NCI-H128 (cell line): ENCODE results near the gene WNT5B.

Experiments used
- DNase-seq: peaks from one replicate; lab custom pipeline; 2025; ENCODE audit not compliant: unreplicated experiment; lab: John Stamatoyannopoulos, UW

WNT5B gene

DNA sequence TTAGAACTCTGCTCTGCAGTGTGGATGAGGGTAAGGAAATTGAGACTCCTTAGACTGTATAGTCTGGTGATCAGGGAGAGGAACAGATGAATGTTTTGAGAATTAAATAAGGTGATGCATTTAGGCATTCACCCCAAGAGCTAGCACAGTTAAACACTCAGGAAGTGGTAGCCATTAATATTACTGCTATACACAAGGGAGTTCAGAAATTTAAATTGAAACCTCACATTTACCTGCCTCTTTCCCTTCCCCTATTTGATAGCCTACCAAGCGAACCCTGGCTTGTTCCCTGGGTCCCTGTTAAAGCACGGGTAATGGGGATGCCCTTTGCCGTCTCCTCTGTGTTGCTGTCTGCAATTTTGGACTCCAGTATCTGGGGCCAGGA is 18.2 kb downstream of the WNT5B start:
- no peak for DNase-seq

DNA sequence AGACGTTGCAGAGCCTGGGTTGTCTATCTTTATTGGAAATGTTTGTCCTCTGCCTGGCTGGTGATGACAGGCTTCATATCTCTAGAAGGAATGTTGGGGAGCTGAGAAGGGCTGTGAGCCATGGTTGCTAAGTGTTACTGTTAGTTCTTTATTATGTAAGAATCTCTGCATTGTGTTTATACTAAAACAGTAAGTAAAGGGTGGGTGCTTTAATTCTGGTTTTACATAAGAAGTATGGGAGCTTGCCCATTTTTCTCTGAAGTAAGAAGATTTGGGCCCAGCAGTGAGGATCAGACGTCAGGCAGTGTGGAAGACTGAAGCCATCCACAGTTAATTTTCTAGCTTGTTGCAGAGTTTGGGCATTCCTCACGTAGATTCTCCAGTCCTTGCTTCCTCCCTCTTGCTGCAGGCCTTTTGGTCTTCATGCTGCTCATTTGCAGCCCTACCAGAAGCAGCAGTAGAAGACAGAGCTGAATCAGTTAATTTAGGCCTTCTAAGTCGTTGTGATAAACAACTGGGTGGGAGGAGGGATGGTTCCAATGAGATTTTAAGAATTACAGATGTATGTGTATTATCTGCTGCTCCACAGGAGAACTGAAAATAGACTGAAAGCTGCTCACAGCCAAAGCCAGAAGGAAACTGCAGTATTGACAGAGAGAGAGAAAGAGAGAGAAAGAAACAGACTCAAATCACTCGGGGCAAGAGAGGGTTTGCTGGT is 21.4 kb downstream of the WNT5B start:
- no peak for DNase-seq

DNA sequence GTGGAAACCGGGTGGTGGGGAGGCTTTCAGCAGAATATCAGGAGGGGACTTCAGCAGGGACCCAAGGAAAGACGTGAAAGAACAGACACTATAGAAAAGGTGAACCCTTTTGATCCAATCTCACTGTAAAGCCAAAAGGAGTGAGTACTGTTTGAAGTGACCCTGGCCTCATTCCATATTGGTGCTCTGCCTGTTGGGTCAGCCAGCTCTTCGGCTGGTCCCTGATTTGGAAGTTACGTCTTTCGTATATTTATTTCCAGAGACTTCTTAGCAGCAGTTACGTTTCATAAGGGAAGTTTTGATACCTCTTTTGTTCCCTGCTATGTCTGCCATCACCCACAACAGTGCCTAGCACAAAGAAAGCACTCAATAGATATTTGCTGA is 21.9 kb downstream of the WNT5B start:
- no peak for DNase-seq

DNA sequence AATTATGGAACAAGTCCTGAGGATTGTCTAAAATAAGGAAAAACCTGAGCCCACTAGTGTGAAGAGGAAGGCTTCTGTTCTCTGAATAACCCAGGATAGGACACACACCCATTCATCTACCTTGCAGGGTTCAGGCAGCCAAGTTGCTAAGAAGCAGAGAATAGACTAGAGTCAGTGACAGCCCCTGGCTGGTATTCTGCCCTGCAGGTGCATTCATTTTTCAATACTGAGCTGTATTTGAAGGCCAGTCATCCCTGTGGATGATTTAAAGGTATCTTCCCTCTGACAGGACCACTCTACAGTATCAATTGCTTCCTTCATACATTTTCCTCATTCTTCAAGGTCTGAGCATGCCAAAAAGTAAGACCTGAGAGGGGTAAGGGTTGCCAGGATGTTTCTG is 22.9 kb downstream of the WNT5B start:
- no peak for DNase-seq

DNA sequence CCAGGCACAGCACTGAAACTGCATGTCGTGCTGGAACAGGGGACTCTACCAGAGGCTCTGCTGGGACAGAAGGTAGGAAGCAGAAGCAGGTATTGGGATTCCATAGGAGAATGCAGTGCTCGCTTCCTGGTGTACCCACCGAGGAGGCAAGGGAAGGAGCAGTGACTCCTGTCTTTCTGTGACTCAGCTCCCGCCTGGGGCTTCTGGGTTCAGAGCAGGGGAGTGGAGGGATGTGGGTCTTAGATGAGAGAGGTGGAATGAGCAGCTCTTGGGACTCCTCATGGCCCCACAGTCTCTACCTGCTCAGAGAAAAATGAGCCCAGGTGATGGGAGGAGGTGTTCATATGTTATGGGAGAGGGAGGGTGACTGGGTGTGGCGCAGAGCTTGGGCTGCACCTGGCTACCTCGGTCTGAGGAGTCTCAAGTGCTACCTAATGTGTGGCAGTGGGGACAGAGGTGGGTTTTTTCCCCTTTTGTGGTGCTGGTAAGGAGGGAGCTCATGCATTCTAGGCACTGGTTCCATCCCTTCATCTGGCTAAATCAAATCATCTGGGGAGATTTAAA is 26.3 kb downstream of the WNT5B start:
- DNase-seq = no peak

DNA sequence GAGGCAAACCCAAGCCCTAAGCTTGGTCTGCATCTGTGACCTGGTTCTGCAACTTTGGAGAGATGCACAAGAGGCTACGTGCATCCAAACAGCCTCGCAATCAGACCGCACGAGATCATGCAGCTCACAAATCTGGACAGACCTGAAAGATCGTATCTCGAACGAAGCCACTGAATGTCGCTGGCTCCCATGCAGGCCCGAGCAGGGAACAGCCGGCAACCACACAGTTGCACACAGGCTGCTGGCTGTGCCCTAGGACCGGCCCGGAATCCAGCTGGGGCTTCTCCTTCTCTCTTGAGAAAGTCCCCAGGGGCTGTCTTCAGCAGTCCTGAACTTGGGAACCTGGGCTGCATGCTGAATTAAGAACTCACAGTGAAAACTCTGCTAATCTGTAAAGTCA is 27.9 kb downstream of the WNT5B start:
- DNase-seq = no peak

DNA sequence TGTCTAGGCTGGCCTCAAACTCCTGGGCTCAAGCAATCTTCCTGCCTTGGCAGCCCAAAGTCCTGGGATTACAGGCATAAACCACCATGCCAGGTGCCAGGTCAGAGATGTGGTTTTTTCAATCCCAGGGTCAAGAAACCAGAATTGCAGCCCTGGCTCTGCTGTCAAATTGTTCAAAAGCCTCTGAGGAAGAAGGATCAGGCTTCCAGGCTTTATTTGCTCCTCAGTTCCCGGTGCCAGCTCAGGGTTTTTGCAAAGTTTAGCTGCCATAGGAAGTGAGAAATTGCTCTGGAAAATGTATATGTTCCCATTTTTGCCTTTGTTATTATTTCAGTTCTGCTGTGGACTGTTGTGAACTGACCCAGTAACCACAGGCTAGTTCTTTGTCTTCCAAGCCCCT is 28.7 kb downstream of the WNT5B start:
- DNase-seq = no peak

DNA sequence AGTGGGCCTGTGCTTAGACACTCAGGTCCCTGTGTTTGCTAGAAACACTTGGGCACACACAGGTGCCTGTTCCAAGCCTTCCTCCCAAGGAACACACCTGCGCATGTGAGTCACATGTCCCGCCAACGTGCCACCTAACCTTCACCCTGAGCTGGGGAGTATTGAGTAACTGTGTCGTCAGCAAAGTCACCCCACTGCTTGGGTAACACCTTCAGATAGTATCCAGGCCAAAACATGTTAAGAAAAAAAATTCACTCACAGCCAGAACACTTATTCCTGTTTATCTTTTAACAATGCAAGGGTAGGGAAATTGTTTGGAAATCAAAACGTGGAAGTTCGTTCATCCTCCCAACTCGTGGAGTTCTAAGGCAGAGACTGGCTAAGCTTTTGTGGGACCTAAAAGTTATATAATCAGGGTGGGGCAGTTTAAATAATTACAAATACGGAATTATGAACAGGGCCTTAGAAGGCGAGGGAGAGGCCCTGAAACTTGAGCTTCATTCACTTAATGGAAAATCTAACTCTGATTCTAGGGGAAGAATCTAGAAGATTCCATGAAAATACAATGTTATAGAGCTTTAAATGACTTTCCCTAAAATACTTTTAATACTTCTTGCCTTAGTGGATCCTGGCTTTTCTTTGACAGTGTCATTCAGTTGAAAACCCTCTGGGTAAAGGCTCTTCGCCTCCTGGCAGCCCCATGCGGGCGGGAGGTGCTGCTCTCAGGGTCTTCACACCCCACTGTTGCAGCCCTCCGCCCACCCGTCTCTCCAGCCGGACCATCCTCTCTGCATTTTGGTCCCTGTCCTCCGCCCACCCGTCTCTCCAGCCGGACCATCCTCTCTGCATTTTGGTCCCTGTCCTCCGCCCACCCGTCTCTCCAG is 31.5 kb downstream of the WNT5B start:
- no peak for DNase-seq

DNA sequence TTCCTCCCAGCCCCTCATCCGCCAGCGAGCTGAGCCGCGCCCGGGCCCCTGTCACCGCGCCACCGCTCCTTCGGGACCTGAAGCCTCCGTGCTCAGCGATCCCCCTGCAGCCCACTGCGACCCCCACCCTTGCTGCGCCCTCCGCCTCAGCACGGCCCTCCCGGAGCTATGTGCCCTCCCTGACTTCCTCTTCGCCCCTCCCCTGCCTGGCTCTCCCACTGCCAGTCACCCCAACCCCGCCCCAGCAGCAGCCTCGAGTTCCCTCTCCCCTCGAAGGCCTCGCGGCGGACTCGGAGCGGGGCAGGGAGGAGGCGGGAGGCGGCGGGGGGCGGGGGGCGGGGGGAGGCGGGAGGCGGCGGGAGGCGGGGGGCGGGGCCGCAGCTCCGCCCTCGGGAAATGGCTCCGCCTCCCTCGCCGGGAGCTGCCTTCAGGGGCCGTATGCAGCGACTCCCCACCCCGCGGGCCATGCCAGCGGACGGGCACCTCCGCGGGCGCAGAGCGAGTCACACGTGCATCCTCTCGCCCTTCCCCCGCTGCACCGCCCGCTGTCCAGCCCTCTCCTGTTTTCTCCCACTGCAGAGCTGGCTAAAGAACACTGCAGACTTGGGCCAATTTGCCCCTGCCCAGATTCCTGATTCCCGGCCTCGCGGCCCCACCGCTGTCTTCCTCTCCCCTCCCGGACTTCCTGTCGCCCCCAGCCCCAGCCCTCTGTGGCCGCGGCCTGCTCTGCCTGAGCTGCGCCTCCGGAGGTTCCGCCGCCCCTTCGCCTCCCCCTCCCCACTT is 32.7 kb downstream of the WNT5B start:
- peak; percentile 38 for DNase-seq

DNA sequence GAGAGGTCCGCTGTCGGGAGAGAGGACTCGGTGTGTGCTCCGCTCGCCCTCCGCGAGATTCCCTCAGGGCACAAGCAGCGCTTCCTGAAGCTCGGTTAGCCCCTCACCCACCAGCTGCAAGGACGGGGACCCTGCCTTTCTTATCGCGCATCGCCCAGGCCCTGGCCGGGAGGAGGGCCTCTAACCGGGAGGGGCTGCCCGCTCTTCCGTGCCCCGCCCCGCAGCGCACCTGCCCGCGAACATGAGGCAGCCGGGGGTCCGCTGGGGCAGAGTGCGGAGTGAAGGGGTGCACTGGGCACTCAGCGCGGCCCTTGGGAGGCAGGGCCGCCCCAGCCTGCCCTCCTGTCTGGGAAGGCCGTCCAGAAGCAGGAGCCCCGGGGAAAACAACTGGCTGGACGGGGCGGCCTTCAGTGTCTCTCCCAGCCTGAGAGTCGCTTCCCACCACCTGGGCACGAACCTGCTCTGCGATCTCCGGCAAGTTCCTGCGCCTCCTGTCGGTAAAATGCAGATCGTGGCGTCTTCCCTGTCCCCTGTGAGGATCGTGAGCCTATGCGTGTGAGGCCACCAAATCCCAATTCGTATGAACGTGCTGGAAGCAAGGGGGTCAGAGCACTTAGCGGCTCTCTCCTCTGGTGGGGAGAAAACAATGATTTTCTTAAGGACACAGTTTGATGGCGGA is 33.9 kb downstream of the WNT5B start:
- DNase-seq = no peak

DNA sequence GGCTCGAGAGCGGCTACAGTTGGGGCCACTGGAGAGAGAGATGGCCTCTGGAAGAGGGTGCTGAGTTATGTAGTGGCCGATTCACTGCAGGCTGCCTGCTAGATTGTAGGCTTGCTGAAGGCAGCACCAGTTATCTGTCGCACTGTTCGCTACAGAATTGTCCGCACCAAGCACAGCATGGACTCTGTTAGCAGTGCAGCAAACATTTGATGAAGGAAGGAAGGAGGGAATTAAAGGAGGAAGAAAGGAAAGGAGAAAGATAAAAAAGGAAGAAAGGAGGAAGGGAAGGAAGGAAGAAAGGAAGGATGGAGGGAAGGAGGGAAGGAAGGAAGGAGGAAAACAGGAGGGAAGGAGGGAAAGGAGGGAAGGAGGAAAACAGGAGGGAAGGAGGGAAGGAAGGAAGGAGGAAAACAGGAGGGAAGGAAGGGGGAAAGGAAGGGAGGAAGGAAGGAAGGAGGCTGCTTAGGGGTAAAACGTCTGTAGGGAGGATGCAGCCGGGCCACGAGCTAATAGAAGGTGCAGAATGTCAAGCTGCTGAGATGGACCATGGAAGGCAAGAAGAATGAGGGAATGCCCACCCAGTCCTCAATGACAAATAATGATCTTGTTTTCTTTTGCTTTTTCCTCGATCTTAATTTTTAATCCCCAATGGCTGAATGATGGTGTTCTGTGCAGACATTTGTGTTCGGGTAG is 34.6 kb downstream of the WNT5B start:
- DNase-seq = no peak

DNA sequence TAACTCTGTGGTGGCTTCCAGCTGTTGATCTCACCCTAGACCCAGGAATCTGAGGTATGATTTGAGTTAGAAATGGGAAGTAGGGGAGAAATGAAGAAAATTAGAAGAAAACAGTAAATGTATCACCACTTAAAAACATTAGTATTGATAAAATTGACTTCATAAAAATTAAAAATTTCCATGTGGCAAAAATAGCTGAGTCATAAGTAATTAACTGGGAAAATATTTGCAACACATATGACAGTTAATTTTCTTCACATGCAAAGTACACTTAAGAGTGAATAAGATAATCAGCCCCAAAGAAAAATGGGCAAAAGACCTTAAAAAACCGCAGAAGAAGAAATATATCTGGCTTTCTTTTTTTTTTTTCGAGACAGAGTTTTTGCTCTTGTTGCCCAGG is 36.3 kb downstream of the WNT5B start:
- no peak for DNase-seq

DNA sequence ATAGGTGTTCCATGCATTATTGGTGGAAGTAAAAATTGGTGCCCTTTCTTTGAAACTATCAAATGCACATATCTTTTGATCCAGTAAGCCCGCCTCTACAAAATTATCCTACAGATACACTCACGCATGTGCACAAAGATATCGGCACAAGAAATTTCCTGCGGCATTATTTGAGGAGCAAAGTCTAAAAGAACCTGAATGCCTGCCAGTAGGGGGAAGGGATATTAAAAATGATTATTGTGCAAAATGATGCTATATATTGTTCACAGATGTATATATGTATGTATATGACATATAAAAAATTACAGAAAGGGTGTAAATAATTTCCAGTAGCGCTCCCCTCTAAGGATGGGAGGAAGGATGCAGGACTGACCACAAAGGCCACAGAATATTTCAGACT is 37.2 kb downstream of the WNT5B start:
- DNase-seq = no peak

DNA sequence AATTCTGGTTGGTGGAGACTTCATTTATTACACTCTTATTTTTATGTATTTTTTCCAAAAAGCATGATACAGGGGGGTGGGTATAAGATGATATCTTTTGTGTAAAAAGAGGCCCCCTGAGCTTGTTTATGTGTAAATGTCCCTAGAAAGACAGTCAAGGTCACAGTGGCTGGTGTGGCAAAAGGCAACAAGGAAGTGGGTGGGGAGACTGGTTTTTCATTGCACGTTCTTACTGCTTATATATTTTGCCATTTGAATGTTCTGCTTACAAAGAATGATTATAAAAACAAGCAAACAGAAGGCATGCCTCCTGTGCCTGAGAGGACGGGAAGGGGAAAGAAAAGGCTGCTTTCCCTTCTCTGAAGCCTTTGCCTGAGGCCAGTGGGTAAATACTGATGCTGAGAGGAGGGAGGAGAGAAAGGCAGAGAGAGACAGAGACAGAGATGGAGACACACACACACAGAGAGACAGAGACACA is 37.7 kb downstream of the WNT5B start:
- no peak for DNase-seq

DNA sequence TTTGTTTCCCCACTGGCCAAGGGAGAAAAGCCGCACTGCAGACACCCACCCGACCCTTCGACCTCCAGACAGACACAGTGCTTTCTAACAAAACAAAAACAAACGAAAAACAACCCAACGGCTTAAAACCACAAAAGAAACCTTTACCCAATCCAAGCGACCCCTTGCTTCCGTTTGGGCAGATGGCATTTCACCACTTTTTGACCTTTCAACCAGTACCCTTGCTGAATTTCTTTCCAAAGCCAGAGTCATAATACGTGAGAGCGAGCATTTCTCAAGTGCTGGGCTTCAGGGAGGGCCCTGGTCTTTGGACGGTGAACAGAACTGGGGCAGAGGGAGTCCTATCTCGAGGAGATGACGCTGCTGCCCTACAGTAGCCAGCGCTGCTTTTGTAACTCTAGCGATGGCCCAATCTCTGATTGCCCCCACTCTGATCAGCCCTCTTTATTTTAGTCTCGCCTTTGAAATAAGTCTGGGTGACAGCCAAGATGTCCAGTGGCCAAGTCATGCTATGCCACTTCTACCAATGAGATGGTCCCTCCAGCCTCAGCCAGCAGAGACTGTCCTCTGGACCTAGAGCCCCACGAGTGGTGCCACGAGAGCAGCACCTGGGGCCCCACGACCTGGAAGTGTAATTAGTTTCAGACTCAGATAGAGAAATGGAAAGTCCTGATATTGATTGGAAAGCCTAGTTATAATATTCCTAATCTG is 40.0 kb downstream of the WNT5B start:
- no peak for DNase-seq

DNA sequence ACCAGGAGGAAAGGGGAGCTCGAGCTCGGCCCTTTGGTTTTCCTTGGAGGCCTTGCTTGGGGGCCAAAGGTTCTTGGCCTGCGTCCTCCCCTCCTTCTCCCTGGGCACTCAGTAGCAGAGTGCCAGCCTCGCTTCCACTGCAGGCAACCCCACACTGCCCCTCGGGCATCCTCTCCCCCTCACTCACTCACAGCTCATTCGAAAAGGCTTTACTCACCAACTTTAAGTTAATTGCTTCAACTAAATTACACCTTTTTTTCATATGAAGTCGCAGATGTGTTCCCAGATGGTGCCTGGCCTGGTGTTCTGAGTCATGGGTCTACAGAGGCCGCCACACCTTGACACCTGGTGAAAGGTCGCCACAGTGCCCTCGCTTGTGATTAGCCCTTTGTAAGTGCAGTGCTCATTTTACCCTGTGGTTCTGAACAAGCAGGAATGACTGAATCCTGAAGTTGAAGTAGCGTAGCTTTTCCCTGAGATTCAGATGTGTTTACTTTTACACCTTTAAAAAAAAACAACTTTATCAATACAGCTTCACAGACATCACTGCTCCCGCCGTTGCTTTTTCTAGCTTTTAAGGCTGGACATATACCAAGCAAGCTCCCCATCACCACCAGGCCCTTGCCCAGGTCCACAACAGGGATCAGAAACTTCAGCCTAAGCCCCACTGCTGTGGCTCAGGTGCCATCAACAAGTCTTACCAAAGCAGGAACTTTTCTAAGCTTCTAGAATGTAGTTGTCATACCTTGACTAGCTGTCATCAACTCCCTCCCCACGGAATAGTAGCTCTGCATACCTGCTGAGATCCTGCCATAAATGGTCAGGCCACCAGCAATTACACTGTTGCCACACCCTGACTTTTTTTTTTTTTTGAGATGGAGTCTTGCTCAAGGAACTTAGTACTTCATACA is 41.6 kb downstream of the WNT5B start:
- no peak for DNase-seq

DNA sequence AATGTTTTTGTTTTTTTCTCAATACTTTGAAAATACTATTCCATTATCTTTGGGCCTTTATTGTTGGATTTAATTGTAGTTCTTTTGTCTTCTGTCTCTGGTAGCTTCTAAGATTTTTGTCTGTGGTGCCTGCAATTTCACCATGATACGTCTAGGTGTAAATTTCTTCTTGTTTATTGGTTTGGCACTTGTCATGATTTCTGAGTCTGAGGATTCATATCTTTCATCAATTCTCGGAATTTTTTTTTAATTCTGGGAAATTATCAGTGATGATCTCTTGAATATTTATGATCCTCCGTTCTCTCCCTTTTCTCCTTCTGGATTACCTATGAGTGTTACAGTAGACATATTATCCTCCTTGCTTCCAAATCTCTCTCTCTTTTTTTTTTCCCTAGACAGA is 47.0 kb downstream of the WNT5B start:
- no peak for DNase-seq

DNA sequence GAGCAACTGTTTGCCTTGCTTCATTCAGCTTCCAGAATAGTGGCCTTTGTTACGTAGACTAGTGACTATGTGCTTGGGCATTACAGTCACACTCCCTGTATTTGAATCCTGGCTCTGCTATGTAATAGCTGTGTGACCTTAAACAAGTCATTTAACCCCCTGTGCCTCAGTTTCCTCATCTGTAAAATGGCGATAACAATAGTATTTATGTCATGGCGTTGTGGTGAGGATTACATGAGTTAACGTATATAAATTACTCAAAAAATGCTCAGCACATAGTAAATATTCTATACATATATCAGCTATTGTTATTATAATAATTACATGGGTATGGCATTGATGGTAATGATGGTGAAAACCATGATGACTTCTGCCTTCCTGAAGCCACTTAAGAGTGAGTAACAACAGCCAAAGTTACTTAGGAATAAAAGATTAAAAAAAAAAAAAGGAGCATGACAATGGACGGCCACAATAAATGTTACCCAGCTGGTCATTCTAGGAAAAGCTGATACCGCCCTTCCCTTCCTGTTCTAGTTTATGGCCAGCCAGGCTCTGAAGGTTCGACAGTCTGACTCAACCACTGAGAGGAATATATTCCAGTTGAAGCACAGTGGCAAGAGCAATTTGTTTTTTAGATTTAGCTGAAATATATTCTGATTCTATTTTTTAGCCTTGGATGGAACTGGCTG is 51.9 kb downstream of the WNT5B start:
- DNase-seq = no peak
